Measurements from ENCODE around the gene GAS2. TPM values are rescaled to one million over a fixed set of nuclear protein-coding genes. Genes with fewer than 3 reads are reported as not detected.
A peak's percentile ranks its signal among the peaks of the same experiment; 100 is the strongest.

GAS2 gene
- 4.5 TPM for total RNA-seq
- 6.8 TPM for polyA plus RNA-seq (ENCODE audit: insufficient read depth, low read depth, low replicate concordance)
- long read RNA-seq, donor 1, partial matches to known transcripts = 29 of 57 reads
- long read RNA-seq, donor 1, other reads (novel, unspliced or antisense) = 25 of 57 reads
- long read RNA-seq, donor 2, transcript GAS2-211 (1 exons, 895 nt) = major isoform, 11 of 78 reads
- long read RNA-seq, donor 2, partial matches to known transcripts = 64 of 78 reads
- long read RNA-seq, donor 2, other reads (novel, unspliced or antisense) = 0 of 78 reads
- long read RNA-seq, donor 3, transcript GAS2-211 (1 exons, 895 nt) = major isoform, 11 of 11 reads
- long read RNA-seq, donor 3, partial matches to known transcripts = 0 of 11 reads
- long read RNA-seq, donor 3, other reads (novel, unspliced or antisense) = 0 of 11 reads
- long read RNA-seq, donor 4, transcript GAS2-211 (1 exons, 895 nt) = major isoform, 6 of 6 reads
- long read RNA-seq, donor 4, partial matches to known transcripts = 0 of 6 reads
- long read RNA-seq, donor 4, other reads (novel, unspliced or antisense) = 0 of 6 reads
- long read RNA-seq, donor 5, partial matches to known transcripts = 0 of 1 reads
- long read RNA-seq, donor 5, other reads (novel, unspliced or antisense) = 0 of 1 reads
- long read RNA-seq, donor 6, partial matches to known transcripts = 0 of 3 reads
- long read RNA-seq, donor 6, other reads (novel, unspliced or antisense) = 0 of 3 reads
- long read RNA-seq, donor 7, partial matches to known transcripts = 0 of 3 reads
- long read RNA-seq, donor 7, other reads (novel, unspliced or antisense) = 1 of 3 reads
- long read RNA-seq, donor 8, transcript GAS2-211 (1 exons, 895 nt) = major isoform, 5 of 8 reads
- long read RNA-seq, donor 8, partial matches to known transcripts = 0 of 8 reads
- long read RNA-seq, donor 8, other reads (novel, unspliced or antisense) = 0 of 8 reads
- long read RNA-seq, donor 9 = 0 reads
- long read RNA-seq, donor 10, transcript GAS2-211 (1 exons, 895 nt) = major isoform, 8 of 26 reads
- long read RNA-seq, donor 10, partial matches to known transcripts = 17 of 26 reads
- long read RNA-seq, donor 10, other reads (novel, unspliced or antisense) = 0 of 26 reads

- Histone ChIP-seq H3K9ac (ENCODE audit: low read length in 3 of 3) (peak within 1 kb of the TSS; percentile 33 to 43 (median 38)), H3K27ac (ENCODE audit: low read depth in 2 of 2, low read length in 2 of 2) (no peak within 1 kb of the TSS), H3K36me3 (ENCODE audit: control insufficient read depth in 2 of 3, insufficient read depth in 3 of 3, low read length in 3 of 3) (no peaks in the 10 kb centered on the region), H3K4me1 (ENCODE audit: control insufficient read depth in 2 of 3, insufficient read depth in 2 of 3, low read depth in 1 of 3, low read length in 3 of 3) (peaks cover 0 to 4% (median 4%) of the 10 kb centered on the region in 3 donors), H3K9me3 (ENCODE audit: control insufficient read depth in 2 of 3, insufficient read depth in 1 of 3, low read length in 3 of 3) (no peaks in the 10 kb centered on the region), H3K27me3 (ENCODE audit: control insufficient read depth, insufficient read depth, low read length) (no peaks in the 10 kb centered on the region), H3K4me3 (ENCODE audit: low read length in 3 of 3) (peak within 1 kb of the TSS; percentile 70 to 75 (median 75))
- TF ChIP-seq, protein P1, sequence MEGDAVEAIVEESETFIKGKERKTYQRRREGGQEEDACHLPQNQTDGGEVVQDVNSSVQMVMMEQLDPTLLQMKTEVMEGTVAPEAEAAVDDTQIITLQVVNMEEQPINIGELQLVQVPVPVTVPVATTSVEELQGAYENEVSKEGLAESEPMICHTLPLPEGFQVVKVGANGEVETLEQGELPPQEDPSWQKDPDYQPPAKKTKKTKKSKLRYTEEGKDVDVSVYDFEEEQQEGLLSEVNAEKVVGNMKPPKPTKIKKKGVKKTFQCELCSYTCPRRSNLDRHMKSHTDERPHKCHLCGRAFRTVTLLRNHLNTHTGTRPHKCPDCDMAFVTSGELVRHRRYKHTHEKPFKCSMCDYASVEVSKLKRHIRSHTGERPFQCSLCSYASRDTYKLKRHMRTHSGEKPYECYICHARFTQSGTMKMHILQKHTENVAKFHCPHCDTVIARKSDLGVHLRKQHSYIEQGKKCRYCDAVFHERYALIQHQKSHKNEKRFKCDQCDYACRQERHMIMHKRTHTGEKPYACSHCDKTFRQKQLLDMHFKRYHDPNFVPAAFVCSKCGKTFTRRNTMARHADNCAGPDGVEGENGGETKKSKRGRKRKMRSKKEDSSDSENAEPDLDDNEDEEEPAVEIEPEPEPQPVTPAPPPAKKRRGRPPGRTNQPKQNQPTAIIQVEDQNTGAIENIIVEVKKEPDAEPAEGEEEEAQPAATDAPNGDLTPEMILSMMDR (IDR thresholded peaks at IDR 0.05; ENCODE audit: borderline replicate concordance, extremely low read depth, insufficient read depth) = no peak
- FAIRE-seq = no peak
- intact Hi-C loops (cut with DNase I) = no loop called here
- DNase-seq = peak in 2 of 5 donors; percentile 58 to 59
Observed at GRCh38 chr11:22666325-22666687, at the start of gene GAS2. TSS of gene GAS2 (plus strand) at chr11:22666611. CDS start at chr11:22674870, 8,259 bp downstream.

- FAIRE-seq (no peak), DNase-seq (no peak)
- no peaks in the 10 kb centered on the region for H3K4me1 ChIP-seq (ENCODE audit: control insufficient read depth in 2 of 3, insufficient read depth in 2 of 3, low read depth in 1 of 3, low read length in 3 of 3)
- intact Hi-C loops (cut with DNase I) = no loop called here
- H3K27me3 ChIP-seq (ENCODE audit: control insufficient read depth, insufficient read depth, low read length) = no peaks in the 10 kb centered on the region
- no peak overlapping the region for H3K27ac ChIP-seq (ENCODE audit: low read depth in 2 of 2, low read length in 2 of 2)
- no peaks in the 10 kb centered on the region for H3K36me3 ChIP-seq (ENCODE audit: control insufficient read depth in 2 of 3, insufficient read depth in 3 of 3, low read length in 3 of 3)
- H3K9ac ChIP-seq (ENCODE audit: low read length in 3 of 3) = no peak overlapping the region
- H3K9me3 ChIP-seq (ENCODE audit: control insufficient read depth in 2 of 3, insufficient read depth in 1 of 3, low read length in 3 of 3) = no peaks in the 10 kb centered on the region
- TF ChIP-seq, protein P1 (IDR thresholded peaks at IDR 0.05; ENCODE audit: borderline replicate concordance, extremely low read depth, insufficient read depth) = no peak
- no peak overlapping the region for H3K4me3 ChIP-seq (ENCODE audit: low read length in 3 of 3)
Observed at GRCh38 chr11:22617868-22618267, 48.5 kb upstream of the GAS2 start.

DNA sequence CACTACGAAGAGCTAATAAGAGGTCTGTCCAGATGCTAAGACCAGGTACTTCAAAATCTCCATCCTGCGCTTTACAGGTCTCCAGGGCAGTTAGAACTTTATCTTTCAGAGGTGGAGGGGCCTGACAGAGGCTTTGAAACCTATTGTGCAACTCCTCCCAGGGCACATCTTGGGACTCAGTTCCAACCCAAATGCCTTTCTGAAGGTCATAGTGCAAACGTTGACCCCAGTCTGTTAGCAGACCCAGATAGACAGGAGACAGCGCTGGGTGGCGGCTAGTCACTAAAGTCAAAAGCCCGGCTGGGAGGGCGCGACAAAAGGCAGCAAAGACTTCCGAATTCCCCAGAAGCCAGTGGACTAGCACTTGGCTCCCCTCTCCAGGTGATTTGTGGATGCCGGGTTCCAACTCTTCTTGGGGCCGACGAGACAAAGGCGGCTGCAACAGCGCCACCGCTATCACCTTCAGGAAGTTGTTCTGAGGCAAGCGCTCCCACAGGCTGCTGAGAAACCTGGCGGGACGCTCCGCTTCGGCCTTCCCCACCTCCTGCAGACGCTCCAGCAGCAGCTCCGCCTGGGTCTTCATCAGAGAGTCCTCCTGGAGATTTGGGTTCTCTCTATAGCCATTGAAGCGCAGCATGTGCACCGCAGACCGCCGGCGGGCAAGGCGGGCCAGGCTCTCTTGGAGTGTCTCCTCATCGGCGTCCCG is 41.5 kb upstream of the GAS2 start:
- Histone ChIP-seq H3K4me3 (ENCODE audit: low read length in 3 of 3) (peak overlapping the region; percentile 72 to 93 (median 90)), H3K4me1 (ENCODE audit: control insufficient read depth in 2 of 3, insufficient read depth in 2 of 3, low read depth in 1 of 3, low read length in 3 of 3) (peaks cover 0 to 6% (median 4%) of the 10 kb centered on the region in 3 donors), H3K36me3 (ENCODE audit: control insufficient read depth in 2 of 3, insufficient read depth in 3 of 3, low read length in 3 of 3) (no peaks in the 10 kb centered on the region), H3K27me3 (ENCODE audit: control insufficient read depth, insufficient read depth, low read length) (no peaks in the 10 kb centered on the region), H3K9me3 (ENCODE audit: control insufficient read depth in 2 of 3, insufficient read depth in 1 of 3, low read length in 3 of 3) (no peaks in the 10 kb centered on the region), H3K27ac (ENCODE audit: low read depth in 2 of 2, low read length in 2 of 2) (peak overlapping the region; percentile 90 to 91), H3K9ac (ENCODE audit: low read length in 3 of 3) (peak overlapping the region; percentile 74 to 93 (median 85))
- TF ChIP-seq, protein P1 (IDR thresholded peaks at IDR 0.05; ENCODE audit: borderline replicate concordance, extremely low read depth, insufficient read depth) = peak; percentile 42
- FAIRE-seq (no peak), DNase-seq (peak; percentile 79 to 90 (median 86))
- intact Hi-C loops (cut with DNase I) = no loop called here
